ENCODE results near the gene RHO. TPM values are rescaled to one million over a fixed set of nuclear protein-coding genes. Genes with fewer than 3 reads are reported as not detected.

The RHO gene
- polyA plus RNA-seq, 6 donors from 2014 or later: not detected

DNA sequence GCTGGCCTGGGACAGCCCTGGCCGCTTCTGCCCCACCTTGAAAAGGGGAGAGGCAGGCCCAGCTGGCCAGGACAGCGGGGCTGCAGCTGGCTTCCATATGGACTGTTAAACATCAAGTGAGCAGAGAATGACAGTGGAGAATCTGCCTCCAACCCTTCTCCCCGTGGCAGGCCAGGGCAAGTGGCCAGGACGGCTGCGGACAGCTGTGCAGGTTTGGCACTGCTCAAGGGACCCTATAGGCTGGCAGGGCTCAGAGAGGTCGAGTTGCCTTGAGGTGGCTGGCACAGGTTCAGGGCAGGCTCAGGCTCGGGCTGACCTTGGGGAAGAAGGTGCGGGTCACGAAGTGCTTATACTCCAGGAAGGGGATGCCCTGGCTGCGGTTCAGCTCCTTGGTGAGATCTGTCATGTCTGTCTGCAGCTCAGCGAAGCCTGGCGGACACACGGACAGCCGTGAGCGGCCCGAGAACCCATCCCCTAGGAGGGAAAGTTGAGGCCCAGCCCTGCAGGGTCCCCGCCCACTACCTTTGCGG lies 38.8 kb downstream of the RHO start:
- DNase-seq: no peak
- ATAC-seq (ENCODE audit: low read depth in 2 of 2): no peak
- no peak overlapping the region for H3K4me3 Mint-ChIP-seq
- no peaks in the 10 kb centered on the region for H3K9me3 Mint-ChIP-seq
- no peaks in the 10 kb centered on the region for H3K27me3 Mint-ChIP-seq
- peaks cover 0 to 9% (median 0%) of the 10 kb centered on the region in 3 donors for H3K4me1 Mint-ChIP-seq
- no peak overlapping the region for H3K27ac Mint-ChIP-seq
- H3K36me3 Mint-ChIP-seq: no peaks in the 10 kb centered on the region

DNA sequence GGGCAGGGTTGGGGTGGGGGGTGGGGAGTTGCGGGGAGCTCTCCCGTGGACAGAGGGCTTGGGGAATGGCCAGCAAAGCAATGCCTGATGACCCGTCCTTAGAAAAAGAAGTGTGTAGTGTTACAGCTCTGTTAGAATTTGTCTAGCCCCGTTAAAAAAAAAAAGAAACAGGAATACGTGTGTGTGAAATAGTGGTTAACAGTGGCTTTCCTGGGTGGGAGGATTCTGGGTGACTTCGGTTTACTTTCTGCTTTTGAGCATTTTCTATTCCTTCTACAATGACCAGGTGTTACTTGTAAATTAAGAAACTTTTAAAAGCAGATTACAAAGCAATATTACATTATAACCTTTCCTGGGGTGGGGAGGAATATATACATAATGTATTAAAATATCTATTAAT lies 39.5 kb downstream of the RHO start:
- H3K4me3 Mint-ChIP-seq: no peak overlapping the region
- ATAC-seq (ENCODE audit: low read depth in 2 of 2) (no peak), DNase-seq (no peak)
- no peaks in the 10 kb centered on the region for H3K27me3 Mint-ChIP-seq
- no peak overlapping the region for H3K27ac Mint-ChIP-seq
- H3K9me3 Mint-ChIP-seq: no peaks in the 10 kb centered on the region
- H3K36me3 Mint-ChIP-seq: no peaks in the 10 kb centered on the region
- peaks cover 0 to 9% (median 0%) of the 10 kb centered on the region in 3 donors for H3K4me1 Mint-ChIP-seq

GRCh38 chr3:129569856-129570255 lies 41.4 kb downstream of the RHO start:
- H3K27ac Mint-ChIP-seq: no peak overlapping the region

DNA sequence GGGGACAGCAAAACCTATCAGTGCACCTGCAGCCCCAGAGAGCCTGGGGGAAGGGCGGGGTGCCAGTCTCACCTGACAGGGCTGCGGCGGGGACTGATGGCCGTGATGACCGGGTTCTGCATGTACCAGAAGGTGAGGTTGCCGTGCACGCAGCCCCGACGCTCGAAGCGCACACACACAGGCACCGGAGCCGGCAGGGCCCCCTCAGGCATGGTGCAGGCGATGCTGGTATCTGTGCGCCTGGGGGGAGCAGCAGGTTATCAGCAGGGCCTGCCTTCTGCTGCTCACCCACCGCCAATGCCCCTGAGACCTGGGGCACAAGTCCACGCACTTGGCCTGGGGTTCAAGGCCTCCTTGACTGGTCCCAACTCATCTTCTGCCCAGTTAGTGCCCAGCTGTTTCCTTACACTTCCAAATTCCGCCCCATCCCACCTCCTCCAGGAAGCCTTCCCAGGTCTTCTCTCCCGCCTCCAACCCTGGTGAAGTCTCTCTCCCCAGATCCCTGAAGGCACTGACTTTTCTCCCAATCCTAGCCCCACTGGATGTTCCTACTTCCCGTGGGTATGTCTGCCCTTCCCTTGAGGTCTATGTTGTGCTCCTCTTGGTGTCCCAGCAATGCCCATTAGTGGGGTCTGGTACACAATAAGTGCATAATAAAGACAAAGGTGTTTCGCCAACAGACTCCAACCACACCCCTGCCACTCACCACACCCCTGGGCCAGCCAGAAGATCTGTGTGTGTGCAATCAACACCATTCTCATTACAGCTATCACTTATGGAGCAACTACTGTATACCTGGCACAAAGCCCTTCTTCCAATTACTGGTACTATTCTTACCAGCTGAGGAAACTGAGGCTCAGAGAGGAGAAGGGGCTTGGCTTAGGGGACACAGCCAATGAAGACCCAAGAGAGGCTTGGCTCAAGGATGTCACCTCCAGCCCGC lies 43.4 kb downstream of the RHO start:
- H3K4me3 Mint-ChIP-seq: no peak overlapping the region
- no peak for DNase-seq
- peak overlapping the region in 4 of 6 donors; percentile 34 to 92 (median 43) for H3K27ac Mint-ChIP-seq
- no peak for ATAC-seq (ENCODE audit: low read depth in 2 of 2)
- H3K27me3 Mint-ChIP-seq: no peaks in the 10 kb centered on the region
- H3K36me3 Mint-ChIP-seq: no peaks in the 10 kb centered on the region
- peaks cover 28 to 36% (median 29%) of the 10 kb centered on the region in 3 donors for H3K4me1 Mint-ChIP-seq
- no peaks in the 10 kb centered on the region for H3K9me3 Mint-ChIP-seq

More at GRCh38 chr3:129569856-129570255, 41.4 kb downstream of the RHO start:
- Mint-ChIP-seq H3K36me3 (no peaks in the 10 kb centered on the region), H3K27me3 (no peaks in the 10 kb centered on the region), H3K9me3 (no peaks in the 10 kb centered on the region), H3K4me3 (no peak overlapping the region), H3K4me1 (peaks cover 7 to 19% (median 10%) of the 10 kb centered on the region in 3 donors)
- no peak for DNase-seq
- ATAC-seq (ENCODE audit: low read depth in 2 of 2): no peak

DNA sequence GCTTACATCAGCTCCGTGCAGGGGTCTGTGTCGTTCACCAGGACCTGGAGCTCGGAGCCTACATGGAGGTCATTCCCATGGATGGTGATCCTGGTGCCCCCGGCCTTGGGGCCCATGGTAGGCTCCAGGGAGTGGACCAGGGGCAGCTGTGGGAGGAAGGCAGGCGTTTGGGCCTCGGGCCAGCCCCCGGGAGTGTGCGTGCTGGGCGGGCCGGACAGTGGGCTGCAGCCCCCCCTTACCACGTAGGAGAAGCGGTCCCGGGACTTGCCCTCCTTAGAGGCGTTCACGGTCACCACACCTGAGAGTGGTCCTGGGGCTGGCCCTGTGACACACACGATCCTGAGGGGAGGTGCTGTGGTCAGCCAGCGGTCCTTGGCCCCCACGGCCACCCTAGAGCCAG lies 44.2 kb downstream of the RHO start:
- H3K36me3 Mint-ChIP-seq: no peaks in the 10 kb centered on the region
- peaks cover 31 to 38% (median 36%) of the 10 kb centered on the region in 3 donors for H3K4me1 Mint-ChIP-seq
- H3K27ac Mint-ChIP-seq: peak overlapping the region in 2 of 6 donors; percentile 34 to 42
- H3K4me3 Mint-ChIP-seq: no peak overlapping the region
- DNase-seq (no peak), ATAC-seq (ENCODE audit: low read depth in 2 of 2) (no peak)
- no peaks in the 10 kb centered on the region for H3K9me3 Mint-ChIP-seq
- no peaks in the 10 kb centered on the region for H3K27me3 Mint-ChIP-seq

DNA sequence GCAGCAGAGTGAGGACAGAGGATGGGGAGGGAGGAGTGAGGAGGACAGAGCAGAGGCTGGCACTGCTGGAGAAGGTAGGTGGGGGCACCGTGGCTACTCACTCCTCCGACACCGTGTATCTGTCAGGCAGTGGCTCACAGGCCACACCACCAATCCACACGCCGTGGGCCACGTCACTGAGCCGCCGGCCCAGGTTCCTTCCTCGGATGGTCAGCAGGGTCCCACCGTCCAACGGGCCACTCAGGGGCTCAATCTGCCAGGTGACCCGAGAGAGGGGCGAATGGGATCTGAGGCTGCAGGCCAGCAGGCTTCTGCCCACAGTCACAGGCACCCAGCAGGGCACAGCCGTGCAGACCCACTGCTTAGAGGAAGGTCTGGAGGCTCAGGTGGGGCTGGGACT lies 45.1 kb downstream of the RHO start:
- Mint-ChIP-seq H3K4me1 (peaks cover 40 to 46% (median 45%) of the 10 kb centered on the region in 3 donors), H3K27me3 (no peaks in the 10 kb centered on the region), H3K36me3 (no peaks in the 10 kb centered on the region), H3K4me3 (peak overlapping the region in 1 of 8 donors; percentile 29), H3K9me3 (no peaks in the 10 kb centered on the region), H3K27ac (peak overlapping the region in 2 of 6 donors; percentile 68 to 81)
- ATAC-seq (ENCODE audit: low read depth in 2 of 2) (no peak), DNase-seq (no peak)

- no peaks in the 10 kb centered on the region for H3K9me3 Mint-ChIP-seq
- H3K27me3 Mint-ChIP-seq: no peaks in the 10 kb centered on the region
- ATAC-seq (ENCODE audit: low read depth in 2 of 2) (no peak), DNase-seq (no peak)
- no peak overlapping the region for H3K4me3 Mint-ChIP-seq
- H3K27ac Mint-ChIP-seq: peak overlapping the region in 3 of 6 donors; percentile 53 to 95 (median 82)
- H3K4me1 Mint-ChIP-seq: peaks cover 47 to 53% (median 52%) of the 10 kb centered on the region in 3 donors
- no peaks in the 10 kb centered on the region for H3K36me3 Mint-ChIP-seq
Measured at GRCh38 chr3:129574206-129574605, 45.8 kb downstream of the RHO start.

DNA sequence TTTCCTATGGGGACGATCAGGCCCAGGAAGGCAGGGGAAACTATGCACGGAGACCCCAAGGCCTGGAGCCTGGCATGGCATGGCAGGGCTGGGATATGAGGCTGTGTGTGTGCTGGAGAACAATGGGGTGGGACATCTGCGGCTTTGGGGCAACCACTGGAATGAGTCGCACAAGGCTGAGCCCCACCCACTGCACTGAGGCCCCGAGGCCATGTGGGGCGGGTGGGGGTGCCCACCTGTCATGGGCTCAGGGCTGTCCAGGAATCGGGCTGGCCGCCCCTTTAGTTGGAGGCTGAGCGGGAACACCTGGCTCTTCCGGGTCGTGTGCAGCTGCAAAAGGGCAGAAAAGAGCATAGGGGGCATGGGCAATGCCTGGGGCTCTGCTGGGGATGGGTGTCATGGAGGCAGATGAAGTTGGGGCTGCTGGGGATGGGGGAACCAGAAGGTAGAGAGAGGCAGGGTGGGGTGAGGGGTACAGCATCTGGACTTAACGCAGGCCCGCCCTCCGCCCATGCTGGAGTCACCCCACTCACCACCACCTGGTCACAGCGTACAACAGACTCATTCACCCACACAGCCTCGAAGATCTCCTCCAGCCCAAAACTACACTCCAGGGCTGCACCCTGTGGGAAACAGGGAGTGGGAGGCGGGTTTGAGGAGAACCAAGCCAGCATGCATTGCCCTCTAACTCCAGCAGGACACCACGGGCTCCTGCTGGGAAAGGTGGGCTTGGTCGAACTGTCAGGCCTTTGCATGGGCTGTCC lies 47.0 kb downstream of the RHO start:
- peaks cover 51 to 57% (median 53%) of the 10 kb centered on the region in 3 donors for H3K4me1 Mint-ChIP-seq
- no peak for DNase-seq
- H3K36me3 Mint-ChIP-seq: no peaks in the 10 kb centered on the region

DNA sequence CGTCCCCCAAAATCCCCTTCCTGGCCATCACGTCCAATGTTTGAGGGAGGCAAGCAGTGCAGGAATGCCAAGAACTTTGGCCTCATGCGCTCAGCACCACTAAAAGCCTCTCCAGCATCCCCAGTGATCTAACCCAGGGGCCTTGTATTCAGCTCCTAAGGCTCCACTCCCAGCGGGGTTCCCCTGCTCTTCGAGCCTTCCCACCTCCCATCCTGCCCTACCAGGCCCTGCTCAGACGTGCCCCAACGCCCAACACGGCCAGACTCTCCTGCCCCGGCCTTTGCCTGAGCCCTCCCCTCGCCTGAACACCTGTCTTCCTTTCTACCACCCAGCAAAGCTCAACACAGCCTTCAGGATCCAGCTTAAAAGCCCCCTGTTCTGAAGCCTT lies 47.6 kb downstream of the RHO start:
- H3K27ac Mint-ChIP-seq: peak overlapping the region in 4 of 6 donors; percentile 87 to 95 (median 92)
- no peaks in the 10 kb centered on the region for H3K36me3 Mint-ChIP-seq
- H3K27me3 Mint-ChIP-seq: no peaks in the 10 kb centered on the region
- no peak for ATAC-seq (ENCODE audit: low read depth in 2 of 2)
- no peaks in the 10 kb centered on the region for H3K9me3 Mint-ChIP-seq
- H3K4me1 Mint-ChIP-seq: peaks cover 51 to 57% (median 52%) of the 10 kb centered on the region in 3 donors
- DNase-seq: no peak
- H3K4me3 Mint-ChIP-seq: peak overlapping the region in 7 of 8 donors; percentile 25 to 88 (median 80)

More for the DNA sequence above, 47.0 kb downstream of the RHO start:
- no peak for ATAC-seq (ENCODE audit: low read depth in 2 of 2)
- H3K27ac Mint-ChIP-seq: peak overlapping the region in 4 of 6 donors; percentile 32 to 95 (median 69)
- H3K9me3 Mint-ChIP-seq: no peaks in the 10 kb centered on the region
- H3K27me3 Mint-ChIP-seq: no peaks in the 10 kb centered on the region
- H3K4me3 Mint-ChIP-seq: peak overlapping the region in 5 of 8 donors; percentile 22 to 85 (median 49)

- Mint-ChIP-seq H3K9me3 (no peaks in the 10 kb centered on the region), H3K4me1 (peaks cover 49 to 57% (median 51%) of the 10 kb centered on the region in 3 donors), H3K4me3 (peak overlapping the region; percentile 37 to 88 (median 82)), H3K36me3 (no peaks in the 10 kb centered on the region), H3K27me3 (no peaks in the 10 kb centered on the region), H3K27ac (peak overlapping the region; percentile 56 to 95 (median 94))
- ATAC-seq (ENCODE audit: low read depth in 2 of 2) (peak; percentile 79 to 80), DNase-seq (peak; percentile 79)
Measured at GRCh38 chr3:129576514-129577352, 48.3 kb downstream of the RHO start.

DNA sequence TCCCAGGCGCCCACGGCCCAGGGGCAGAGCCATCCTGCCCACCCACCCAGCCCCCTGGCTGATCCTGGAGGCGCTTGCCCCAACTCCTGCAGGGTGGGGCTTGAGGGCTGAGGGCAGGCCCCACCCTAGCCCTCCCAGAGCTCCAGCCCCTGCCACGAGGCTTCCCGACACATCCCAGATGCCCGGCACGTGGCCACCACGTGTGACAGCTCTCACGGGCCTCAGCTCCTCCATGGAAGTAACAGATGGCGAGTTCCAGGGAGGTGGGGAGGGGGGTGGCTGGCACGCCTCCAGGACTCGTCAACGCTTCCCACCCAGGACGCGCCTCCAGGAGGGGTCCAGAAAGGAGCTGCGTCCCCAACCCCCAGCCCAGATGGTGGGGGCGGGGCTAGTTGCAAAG lies 48.9 kb downstream of the RHO start:
- Mint-ChIP-seq H3K4me1 (peaks cover 44 to 57% (median 51%) of the 10 kb centered on the region in 3 donors), H3K4me3 (peak overlapping the region in 5 of 8 donors; percentile 75 to 87 (median 80)), H3K27me3 (no peaks in the 10 kb centered on the region), H3K9me3 (no peaks in the 10 kb centered on the region), H3K36me3 (no peaks in the 10 kb centered on the region), H3K27ac (peak overlapping the region in 3 of 6 donors; percentile 92 to 95 (median 94))
- ATAC-seq (ENCODE audit: low read depth in 2 of 2): no peak
- no peak for DNase-seq

DNA sequence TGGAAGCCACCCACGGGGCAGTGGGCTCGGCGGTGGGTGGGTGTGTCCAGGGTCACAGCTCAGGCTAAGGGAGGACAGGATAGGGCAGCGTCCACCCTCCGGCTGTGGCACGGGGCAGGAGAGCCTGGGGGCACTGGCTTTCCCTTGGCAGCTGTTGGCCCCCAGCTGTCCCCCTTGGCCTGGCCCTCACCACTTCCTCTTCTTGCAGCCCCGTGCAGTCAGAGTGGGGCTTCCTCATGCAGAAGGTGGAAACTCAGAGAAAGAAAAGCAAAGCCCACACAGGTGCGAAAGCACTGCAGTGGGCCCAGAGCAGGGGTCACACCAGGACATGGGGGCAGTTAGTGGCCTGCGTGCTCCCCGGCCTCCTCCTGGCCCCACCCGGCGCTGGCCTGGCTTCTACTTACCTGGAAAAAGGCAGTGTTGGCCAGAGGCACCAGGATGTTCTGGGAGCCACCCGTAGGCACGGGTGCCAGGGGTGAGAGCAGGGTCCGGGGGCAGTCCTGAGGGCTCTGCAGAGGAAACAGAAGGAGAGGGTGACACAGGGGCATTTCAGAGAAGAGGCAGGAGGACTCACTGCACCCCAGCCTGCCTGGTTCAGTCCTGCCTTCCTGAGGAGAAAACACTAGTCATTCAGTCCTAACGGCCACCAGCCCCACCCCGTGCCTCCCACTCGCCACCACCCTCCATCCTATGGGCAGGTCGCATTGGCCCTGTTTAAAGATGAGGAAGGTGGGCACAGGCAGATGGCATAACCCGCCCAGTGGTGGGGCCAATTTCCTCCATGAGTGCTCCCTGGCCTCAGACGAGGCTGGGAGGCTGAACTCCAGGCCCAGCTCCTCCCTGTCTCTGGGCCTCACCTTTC lies 49.7 kb downstream of the RHO start:
- DNase-seq: peak; percentile 74
- peak overlapping the region; percentile 22 to 86 (median 80) for H3K4me3 Mint-ChIP-seq

More for the DNA sequence above, 49.7 kb downstream of the RHO start:
- Mint-ChIP-seq H3K9me3 (no peaks in the 10 kb centered on the region), H3K4me1 (peaks cover 42 to 61% (median 51%) of the 10 kb centered on the region in 3 donors), H3K27me3 (no peaks in the 10 kb centered on the region), H3K36me3 (no peaks in the 10 kb centered on the region), H3K27ac (peak overlapping the region; percentile 72 to 96 (median 94))
- peak; percentile 65 to 72 for ATAC-seq (ENCODE audit: low read depth in 2 of 2)

Data from naive B cell (primary cell).